ENCODE results near the gene TDRKH.

TDRKH gene

DNA sequence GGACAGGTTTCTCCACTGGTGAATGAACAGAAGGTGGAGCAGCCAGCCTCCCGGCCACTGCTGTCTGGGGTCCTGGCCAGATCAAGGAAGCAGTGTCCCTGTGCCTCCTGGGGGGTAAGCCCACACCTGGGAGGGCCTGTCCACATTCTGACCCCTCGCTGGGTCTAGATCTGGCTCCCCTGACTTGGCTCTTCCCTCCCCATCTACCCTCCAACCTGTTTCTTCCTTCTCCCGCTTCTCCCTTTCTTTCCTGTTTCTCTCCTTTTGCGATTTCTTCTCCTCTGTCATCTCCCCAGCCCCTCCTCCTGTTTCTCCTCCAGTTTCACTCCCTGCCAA lies 40.9 kb upstream of the TDRKH start:
- TF ChIP-seq POLR2A (IDR thresholded peaks at IDR 0.05; ENCODE audit: low read depth, low read length), result no peak

DNA sequence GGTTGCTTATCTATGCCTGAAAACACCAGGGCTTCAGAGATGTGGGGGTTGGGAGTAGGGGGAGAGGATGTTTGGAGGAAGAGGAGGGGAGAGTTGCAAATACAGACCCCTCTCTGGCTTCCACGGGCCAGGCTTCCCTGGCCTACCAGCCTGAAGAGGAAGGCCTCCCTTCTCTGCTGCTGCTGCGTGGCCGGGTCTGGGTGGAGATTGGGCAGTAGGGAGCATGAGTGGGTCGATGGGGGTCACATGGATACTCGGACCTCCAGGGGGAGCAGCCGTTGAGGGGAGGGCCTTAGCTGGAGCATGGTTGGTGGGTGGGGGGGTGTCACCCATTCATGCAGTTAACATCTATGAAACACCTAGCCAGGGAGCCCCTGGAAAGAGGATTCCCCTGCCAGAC lies 39.8 kb upstream of the TDRKH start:
- FAIRE-seq, result no peak
- no peak for TF ChIP-seq POLR2A (IDR thresholded peaks at IDR 0.05; ENCODE audit: low read depth, low read length)
- no peak for DNase-seq (ENCODE audit: insufficient read length, low spot score)

More for the DNA sequence above, 40.9 kb upstream of the TDRKH start:
- DNase-seq (ENCODE audit: insufficient read length, low spot score), result no peak
- no peak for FAIRE-seq

DNA sequence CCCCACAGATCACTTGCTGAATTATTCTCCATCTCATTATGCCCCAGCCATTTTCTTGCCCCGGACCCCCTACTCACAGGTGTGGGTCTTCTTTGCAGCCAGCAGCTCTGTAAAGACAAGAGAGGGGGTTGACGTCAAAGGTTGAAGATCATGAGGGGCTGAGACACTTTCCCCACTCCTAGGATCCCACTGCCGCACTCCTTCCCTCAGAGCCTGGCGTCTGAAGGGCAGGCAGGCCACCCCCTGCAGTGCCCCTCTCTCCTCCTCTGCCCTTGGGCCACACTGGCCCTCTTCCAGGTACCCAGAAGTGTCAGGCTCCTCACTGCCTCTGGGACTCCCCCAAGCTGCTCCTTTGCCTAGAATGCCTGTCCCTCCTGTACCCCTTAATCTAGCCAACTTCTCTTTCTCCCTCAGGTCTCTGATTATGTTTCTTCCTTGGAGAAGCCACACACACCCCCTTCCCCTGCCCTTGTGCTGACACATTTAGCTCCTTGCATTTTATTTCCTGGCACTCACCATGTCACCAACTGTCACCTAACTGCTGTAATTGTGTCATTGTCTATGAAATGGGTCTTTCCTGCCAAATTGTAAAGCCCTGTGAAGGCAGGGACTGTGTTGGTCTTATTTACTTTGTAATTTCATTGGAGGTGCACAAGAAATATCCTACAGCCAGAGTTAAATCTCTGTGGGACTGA lies 39.2 kb upstream of the TDRKH start:
- FAIRE-seq (no peak), DNase-seq (ENCODE audit: insufficient read length, low spot score) (no peak)
- TF ChIP-seq POLR2A (IDR thresholded peaks at IDR 0.05; ENCODE audit: low read depth, low read length), result no peak

DNA sequence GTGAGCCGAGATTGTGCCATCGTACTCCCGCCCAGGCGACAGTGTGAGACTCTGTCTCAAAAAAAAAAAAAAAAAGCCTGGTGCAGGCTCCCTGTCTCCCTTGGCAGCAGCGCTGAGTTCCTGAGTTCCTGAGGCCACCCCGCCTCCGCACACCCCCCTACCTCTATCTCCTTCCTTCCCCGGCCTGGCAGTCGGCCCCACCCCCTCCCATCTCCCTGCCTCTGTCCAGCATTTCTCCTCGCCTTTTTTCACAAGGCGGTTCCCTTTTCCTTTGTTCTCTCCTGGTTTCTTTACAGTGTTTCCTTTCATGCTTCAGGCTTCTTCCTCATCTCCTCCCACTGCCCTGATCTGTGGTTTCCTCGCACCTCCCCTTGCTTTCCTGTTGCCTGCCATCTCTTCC lies 38.6 kb upstream of the TDRKH start:
- no peak for TF ChIP-seq POLR2A (IDR thresholded peaks at IDR 0.05; ENCODE audit: low read depth, low read length)
- no peak for DNase-seq (ENCODE audit: insufficient read length, low spot score)

DNA sequence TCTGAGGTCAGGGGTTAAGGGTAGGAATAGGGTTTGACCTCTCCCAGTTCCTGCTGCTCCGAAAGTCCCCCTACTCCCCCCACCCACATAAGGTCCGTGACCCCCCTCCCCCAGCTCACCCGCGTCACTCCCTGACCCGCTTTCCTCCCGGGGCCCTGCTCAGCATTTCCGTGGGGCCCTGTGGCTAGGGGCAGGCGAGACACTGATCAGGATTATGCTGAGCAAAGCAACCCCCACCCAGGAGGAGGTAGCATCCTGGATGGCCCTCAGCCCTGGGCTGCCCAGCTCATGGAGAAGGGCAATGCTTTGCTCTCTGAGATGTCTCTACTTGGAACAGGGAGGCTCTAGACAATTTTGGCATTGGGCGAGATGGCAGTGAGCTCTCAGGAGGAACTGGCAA lies 37.6 kb upstream of the TDRKH start:
- FAIRE-seq (no peak), DNase-seq (ENCODE audit: insufficient read length, low spot score) (no peak)

More for the DNA sequence above, 38.6 kb upstream of the TDRKH start:
- no peak for FAIRE-seq

DNA sequence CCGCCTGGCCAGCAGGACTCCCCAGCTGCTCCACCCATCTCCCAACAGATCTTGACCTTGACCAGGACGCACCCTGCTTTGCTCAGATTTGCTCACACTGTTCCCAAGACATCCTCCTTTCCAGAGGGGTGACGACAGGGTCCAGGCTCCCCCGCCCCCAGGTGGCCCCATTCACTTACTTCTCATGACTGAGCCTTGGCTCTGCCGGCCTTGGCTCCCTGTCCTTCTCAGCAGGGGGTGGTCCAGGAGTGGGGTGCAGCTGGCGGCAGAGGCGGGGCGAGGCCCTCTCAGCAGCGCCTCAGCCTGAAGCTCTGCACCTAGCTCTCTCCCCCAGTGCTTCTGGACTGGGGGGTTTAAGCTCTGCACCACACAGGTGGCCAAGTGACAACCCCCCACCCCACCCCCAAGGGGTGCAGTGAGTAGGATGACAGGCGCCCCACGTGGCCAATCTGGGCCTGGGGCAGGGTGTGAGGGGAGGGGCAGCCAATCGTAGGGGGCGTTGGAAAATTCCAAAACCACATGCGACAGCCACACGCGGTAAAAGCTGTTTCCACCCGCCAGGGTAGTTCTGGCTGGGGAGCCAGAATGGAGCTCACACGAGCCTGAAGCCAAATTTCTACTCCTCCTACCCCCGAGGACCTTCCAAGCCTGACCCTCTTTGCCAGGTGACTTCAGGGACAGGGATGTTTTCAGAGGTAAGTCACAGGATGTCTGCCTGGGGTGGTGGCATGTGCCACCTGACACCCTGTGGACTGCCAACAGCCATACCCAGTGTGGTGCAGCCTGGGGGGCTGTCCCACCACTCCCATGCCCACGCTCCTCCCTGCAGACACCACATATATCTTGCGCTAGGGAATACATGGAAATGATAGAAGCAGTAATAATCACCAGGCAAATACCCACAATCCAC lies 35.7 kb upstream of the TDRKH start:
- no peak for TF ChIP-seq POLR2A (IDR thresholded peaks at IDR 0.05; ENCODE audit: low read depth, low read length)
- no peak for DNase-seq (ENCODE audit: insufficient read length, low spot score)
- no peak for FAIRE-seq

More for the DNA sequence above, 37.6 kb upstream of the TDRKH start:
- no peak for TF ChIP-seq POLR2A (IDR thresholded peaks at IDR 0.05; ENCODE audit: low read depth, low read length)

DNA sequence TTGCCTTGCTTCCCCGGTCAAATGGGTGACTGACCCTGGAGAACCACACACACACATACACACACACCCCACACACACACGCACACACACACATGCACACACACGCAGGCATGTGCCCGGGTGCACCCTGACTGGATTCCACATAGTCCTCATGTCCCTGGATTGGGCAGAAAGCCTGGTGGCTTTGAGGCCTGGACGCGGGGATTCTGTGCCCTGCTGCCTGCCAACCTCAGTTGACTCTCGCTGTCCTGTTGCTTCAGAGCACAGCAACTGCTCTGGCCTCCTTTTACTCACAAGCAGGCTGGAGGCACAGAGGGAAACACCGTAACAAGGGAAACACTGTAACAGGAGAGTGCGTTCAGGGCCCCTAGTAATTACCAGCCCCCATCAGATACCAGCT lies 34.9 kb upstream of the TDRKH start:
- TF ChIP-seq POLR2A (IDR thresholded peaks at IDR 0.05; ENCODE audit: low read depth, low read length), result no peak
- DNase-seq (ENCODE audit: insufficient read length, low spot score) (no peak), FAIRE-seq (no peak)

DNA sequence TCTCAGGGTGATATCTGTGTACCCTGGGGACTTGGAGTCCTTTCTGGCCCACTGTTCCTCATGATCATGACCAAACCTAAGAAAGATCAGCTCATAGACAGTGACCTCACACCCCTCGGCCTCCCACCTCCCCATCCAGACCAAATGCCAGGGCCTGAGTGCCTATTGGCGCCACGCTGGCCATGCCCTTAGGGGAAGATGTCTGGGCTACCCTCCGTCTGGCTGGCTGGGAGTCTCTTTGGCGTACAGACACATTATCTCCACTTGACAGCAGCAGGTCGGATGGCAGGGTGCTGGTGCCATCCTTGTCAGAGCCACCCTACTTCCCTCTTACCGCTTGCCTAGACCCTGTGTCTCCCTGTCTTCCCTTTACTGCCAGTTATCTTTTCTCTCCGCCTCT lies 32.9 kb upstream of the TDRKH start:
- no peak for TF ChIP-seq POLR2A (IDR thresholded peaks at IDR 0.05; ENCODE audit: low read depth, low read length)
- FAIRE-seq, result no peak

DNA sequence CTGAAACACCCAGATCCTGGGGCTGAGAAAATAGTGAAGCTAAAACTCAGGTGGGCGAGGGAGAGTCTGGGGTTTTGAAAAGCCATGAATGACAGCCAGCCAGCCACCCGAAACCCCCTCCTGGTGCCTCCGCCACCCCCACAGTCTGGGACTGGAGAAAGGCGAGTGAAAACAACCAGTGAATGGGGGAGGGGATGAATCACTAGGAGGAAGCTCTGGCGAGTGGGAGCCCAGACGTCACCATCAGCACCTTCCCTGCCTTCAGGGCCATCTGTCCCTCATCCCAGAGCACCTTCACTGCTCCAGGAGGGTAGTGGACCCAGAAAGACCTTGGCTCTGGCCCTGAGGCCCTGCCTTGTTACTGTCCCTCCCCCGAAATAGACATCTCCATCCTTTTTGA lies 32.1 kb upstream of the TDRKH start:
- FAIRE-seq, result no peak
- no peak for DNase-seq (ENCODE audit: insufficient read length, low spot score)
- TF ChIP-seq POLR2A (IDR thresholded peaks at IDR 0.05; ENCODE audit: low read depth, low read length), result no peak

More for the DNA sequence above, 32.9 kb upstream of the TDRKH start:
- no peak for DNase-seq (ENCODE audit: insufficient read length, low spot score)

DNA sequence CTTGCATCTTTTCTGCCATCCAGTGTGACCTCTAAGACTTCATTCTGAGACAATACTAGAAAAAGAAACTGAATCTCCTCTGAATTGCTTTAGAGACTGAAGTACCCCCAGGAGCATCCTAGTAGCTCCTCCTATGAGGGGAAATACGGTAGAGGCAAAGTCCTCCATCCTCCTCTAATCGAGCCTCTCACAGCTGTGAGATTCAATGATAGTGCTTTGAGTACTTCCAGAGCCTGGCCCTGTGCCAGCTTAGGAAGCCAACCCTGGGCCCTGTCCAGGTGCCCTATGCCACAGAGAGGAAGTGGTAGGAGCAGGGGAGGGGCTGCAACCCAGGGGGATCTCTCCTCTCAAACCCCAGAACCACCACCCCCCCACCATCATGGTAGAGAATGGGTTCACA lies 30.6 kb upstream of the TDRKH start:
- no peak for TF ChIP-seq POLR2A (IDR thresholded peaks at IDR 0.05; ENCODE audit: low read depth, low read length)
- no peak for DNase-seq (ENCODE audit: insufficient read length, low spot score)
- FAIRE-seq, result no peak

DNA sequence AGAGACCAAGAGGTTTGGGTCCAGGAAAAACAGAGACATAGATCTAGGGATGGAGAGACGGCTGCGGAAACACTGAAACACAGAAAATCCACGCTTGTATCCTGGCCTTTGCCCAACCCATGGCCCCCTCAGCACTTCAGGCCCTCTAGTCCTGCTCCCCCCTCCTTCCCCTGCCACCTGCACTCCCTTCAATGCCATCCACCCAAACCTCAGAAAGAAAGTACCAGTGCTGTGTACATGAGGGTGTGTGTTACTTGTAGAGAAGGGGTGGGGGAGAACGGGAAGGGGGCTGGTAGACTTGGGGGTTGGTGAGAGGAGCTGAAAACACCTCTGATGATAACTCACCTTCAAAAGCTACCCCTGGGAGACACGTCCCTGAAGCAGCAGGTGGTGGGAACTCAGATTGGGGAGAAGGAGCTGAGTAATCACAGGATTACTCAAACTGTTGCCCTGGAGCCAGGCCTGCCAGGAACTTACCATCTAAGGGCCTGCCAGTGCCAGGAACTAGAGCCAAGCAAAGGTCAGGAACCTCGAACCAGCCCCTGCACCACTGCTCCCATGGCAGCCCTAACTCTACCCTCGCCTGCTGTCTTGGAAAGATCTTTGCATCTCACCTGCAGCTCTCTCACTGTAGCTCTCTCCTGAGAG lies 29.8 kb upstream of the TDRKH start:
- no peak for TF ChIP-seq POLR2A (IDR thresholded peaks at IDR 0.05; ENCODE audit: low read depth, low read length)
- DNase-seq (ENCODE audit: insufficient read length, low spot score), result peak; percentile 85
- FAIRE-seq, result no peak

DNA sequence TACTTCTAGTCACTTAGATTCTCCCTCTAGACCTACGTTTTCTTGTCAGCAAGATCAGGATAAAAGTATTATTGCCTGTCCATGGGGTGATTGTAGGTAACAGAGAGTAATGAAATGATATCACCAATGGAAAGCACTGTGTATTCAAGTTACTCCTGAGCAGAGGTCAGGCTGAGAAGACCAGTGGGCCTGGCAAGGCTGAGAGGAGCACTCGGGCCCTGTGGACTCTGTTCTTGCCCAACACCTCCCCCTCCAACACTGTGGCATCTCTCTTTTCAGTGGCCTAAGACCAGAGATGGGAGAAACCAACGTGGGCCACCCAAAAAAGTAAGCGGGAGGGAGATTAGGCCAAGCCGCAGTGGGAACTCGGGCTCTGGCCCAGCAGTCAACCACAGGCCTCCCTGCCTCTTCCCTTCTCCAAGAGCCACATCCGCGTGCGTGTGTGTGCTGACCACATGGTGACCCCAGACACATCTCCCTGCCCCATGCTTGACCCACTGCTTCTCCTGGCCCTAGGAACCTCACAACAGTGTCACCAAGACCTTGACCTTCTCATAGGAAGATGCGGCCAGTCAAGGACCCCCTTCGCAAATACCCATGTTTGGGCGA lies 29.0 kb upstream of the TDRKH start:
- TF ChIP-seq POLR2A (IDR thresholded peaks at IDR 0.05; ENCODE audit: low read depth, low read length), result no peak
- DNase-seq (ENCODE audit: insufficient read length, low spot score) (no peak), FAIRE-seq (no peak)

DNA sequence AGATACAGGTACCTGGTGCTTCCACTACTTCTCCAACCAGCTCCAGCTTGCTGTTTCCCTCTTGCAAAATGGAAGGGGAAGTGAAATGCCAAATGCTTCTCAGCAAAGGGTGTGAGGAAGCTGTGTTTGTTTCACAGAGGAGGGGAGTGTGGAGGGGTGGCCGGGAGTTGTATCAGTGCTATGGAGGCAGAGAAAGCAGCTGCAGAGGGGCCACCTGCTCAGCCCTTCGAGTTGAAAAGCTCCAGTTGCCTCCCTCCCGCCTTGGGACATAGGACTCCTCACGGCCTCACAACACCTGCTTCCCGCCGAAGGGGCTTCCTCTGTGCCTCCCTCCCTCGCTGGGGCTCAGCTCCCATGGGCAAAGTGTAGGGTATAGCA lies 27.0 kb upstream of the TDRKH start:
- 0 out of 2 replicates have a peak, but pooled peaks have one; percentile 17 for TF ChIP-seq POLR2A (IDR thresholded peaks at IDR 0.05; ENCODE audit: low read depth, low read length)
- FAIRE-seq, result no peak
- no peak for DNase-seq (ENCODE audit: insufficient read length, low spot score)
